Thymus (tissue), 11 donors: ENCODE measurements around the gene PDE10A. TPM values are rescaled to one million over a fixed set of nuclear protein-coding genes. Genes with fewer than 3 reads are reported as not detected.
A peak's percentile ranks its signal among the peaks of the same experiment; 100 is the strongest.

Experiments used
- DNase-seq, 9 donors: peaks; one replicate each; pipeline ENCODE4 v3.0.0-alpha.2; 2013; ENCODE audit warnings: low spot score in 9 of 9, low read depth in 6 of 9, missing footprints in 1 of 9
- H3K27ac ChIP-seq, 2 donors: one replicate each; pipeline ENCODE4 v1.5.1; 2013; ENCODE audit warnings: control low read depth in 1 of 2, low read depth in 1 of 2, low read length in 1 of 2, mild to moderate bottlenecking in 1 of 2, moderate library complexity in 1 of 2
- H3K27me3 ChIP-seq, 2 donors: one replicate each; pipeline ENCODE4 v1.5.1; 2013; ENCODE audit warnings: low read length in 1 of 2; ENCODE audit not compliant: control insufficient read depth in 2 of 2, insufficient read depth in 1 of 2
- H3K36me3 ChIP-seq, 2 donors: one replicate each; pipeline ENCODE4 v1.5.1; 2013; ENCODE audit warnings: low read length in 1 of 2, mild to moderate bottlenecking in 1 of 2, moderate library complexity in 1 of 2; ENCODE audit not compliant: control insufficient read depth in 2 of 2, insufficient read depth in 2 of 2
- H3K4me1 ChIP-seq, 2 donors: one replicate each; pipeline ENCODE4 v1.5.1; 2013; ENCODE audit warnings: low read length in 2 of 2; ENCODE audit not compliant: control insufficient read depth in 2 of 2, insufficient read depth in 2 of 2
- H3K4me3 ChIP-seq, 2 donors: one replicate each; pipeline ENCODE4 v1.5.1; 2013; ENCODE audit warnings: low read length in 2 of 2, control low read depth in 1 of 2, mild to moderate bottlenecking in 1 of 2
- H3K9me3 ChIP-seq, 2 donors: one replicate each; pipeline ENCODE4 v1.5.1; 2013; ENCODE audit warnings: low read length in 1 of 2, mild to moderate bottlenecking in 1 of 2; ENCODE audit not compliant: control insufficient read depth in 2 of 2, insufficient read depth in 1 of 2
- WGBS: extraction: QIAGEN DNeasy Blood & Tissue Kit; methylation state at CpG from one replicate; pipeline ENCODE4 v1.1.7; 2013; 5-methylcytosine and 5-hydroxymethylcytosine counted together
- polyA plus RNA-seq: library from polyadenylated mRNA; stranded (reverse); fragments of 200-250 nt; gene quantifications from one replicate; pipeline ENCODE4 v1.2.3, GENCODE V29; 2013
- total RNA-seq: library from RNA; stranded (reverse); fragments of 120-200 nt; gene quantifications from one replicate; pipeline ENCODE4 v1.2.4, GENCODE V29; 2013
- donor health status: healthy.

PDE10A gene
- total and polyA plus RNA-seq, 2 donors, result 0.94 to 3.2 TPM

DNA sequence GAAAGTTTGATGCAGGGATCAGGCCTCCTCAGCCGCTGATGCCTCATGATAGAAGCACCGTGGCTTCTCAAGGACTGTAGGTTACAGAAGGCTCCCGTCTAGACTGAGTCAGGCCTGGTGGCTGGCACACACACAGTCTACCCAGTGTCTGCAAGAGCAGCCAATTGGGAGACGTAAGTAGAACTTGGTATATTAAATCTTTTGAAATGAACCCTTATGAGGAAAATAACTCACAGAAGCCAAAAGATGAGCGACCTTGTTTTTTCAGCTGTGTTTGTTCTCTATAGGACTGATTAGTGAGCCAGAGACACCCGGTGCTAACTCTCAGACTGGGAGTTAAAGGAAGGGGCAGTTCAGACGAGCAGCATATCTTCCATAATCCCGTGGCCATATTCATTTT lies 5.9 kb upstream of the PDE10A start:
- Histone ChIP-seq H3K9me3 (no peaks in the 10 kb centered on the region), H3K36me3 (no peaks in the 10 kb centered on the region), H3K27me3 (peaks cover 14 to 40% of the 10 kb centered on the region in 2 donors), H3K27ac (no peak overlapping the region), H3K4me3 (no peak overlapping the region), H3K4me1 (no peaks in the 10 kb centered on the region)
- no peak for DNase-seq
- 88% methylated on average over 8 of the region's 8 CpGs for WGBS

DNA sequence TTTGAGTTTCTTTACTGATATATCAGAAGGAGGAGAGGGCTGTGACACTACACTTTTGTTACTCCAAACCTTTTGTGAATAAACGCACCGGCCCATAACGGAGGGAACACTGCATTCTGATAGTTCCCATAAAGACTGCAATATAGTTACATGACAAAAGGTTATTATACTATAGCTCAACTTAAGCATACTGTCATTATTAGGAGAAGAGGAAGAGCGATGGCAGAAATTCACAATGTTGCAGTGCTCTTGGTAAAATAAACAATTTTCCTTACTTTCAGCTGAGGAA lies 2.3 kb upstream of the PDE10A start:
- Histone ChIP-seq H3K27ac (no peak overlapping the region), H3K27me3 (peaks cover 50 to 71% of the 10 kb centered on the region in 2 donors), H3K9me3 (peaks cover 0 to 5% of the 10 kb centered on the region in 2 donors), H3K36me3 (no peaks in the 10 kb centered on the region), H3K4me1 (peaks cover 0 to 3% of the 10 kb centered on the region in 2 donors), H3K4me3 (no peak overlapping the region)
- no peak for DNase-seq
- WGBS, result 15% methylated on average over 4 of the region's 4 CpGs

DNA sequence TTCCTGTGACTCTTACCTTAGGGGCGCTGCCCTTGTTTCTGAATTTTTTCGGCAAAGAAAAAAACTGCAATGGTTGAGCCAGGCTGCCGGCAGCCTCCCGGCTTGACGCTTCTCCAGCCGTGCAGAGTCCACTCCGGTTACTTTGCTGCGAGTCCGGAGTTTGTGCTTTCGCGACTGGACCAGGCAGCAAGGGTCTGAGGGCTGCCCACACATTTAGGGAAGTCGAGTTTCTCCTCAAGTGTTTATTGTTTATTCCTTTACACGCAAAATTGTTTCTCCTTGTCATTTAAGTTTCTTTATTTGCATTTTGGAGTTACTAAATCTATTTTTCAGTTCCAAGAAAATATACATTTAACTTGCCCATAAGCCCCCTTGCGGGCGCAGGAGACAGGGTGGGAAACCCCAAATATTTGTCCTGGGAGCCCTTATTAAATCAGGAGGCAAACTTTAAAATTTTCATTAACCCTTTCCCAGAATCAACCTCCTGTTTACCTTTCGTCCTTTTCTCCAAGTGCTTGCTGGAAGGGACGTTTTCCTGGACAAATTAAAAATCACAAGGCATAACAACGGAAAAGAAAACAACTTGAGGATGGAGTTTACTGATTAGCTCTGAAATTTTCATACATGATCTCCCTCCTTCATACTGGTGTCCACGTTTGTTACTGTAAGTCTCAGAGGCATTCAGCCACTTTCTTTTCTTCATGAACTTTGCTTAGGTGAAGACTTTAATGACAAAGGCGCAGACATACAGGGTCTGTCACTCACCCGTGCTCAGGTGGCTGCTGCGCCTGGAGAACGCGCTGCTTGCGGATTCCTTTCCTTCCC lies 1.7 kb upstream of the PDE10A start:
- Histone ChIP-seq H3K9me3 (peaks cover 0 to 5% of the 10 kb centered on the region in 2 donors), H3K27me3 (peaks cover 56 to 73% of the 10 kb centered on the region in 2 donors), H3K36me3 (no peaks in the 10 kb centered on the region), H3K27ac (no peak overlapping the region), H3K4me3 (no peak overlapping the region), H3K4me1 (peaks cover 0 to 3% of the 10 kb centered on the region in 2 donors)
- WGBS, result 11% methylated on average over 25 of the region's 25 CpGs
- DNase-seq, result no peak

DNA sequence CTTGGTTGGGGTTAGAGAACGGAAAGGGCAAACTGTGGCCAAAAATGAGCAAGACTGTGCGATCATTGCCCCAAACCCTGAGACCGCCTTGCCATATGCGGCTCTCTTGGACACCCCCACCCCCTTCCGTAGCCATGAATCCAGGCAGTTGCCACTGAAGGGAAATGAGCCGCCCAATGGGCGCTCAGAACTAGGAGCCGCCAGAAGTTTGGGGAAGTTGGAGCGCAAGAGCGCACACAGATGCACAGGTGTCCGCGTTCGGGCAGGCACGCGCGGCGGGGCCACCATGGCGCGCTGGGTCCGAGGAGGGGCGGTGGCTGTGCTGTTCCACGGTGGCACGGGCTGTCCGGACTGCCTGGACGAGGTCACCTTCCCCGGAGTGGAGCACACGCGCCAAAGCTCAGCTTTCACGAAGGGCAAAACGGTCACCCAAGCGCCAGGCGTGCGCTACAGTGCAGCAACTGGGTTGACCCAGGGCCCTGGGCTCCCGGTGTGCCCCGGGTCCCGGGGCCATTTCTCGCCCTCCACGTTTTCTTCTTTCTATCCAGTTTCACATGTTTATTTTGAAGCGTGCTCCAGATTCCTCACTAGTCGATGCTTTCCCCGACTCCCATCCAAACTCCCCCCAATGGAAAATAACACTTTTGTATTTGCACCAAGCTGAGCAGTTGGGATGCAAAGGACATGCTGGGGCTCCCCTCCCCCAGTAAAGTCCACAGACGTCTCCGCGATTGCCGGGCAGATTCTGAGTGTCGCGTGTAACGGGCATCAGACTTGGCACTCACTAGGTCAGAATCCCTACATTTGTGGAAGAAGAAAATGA lies 906 bp upstream of the PDE10A start:
- H3K4me3 ChIP-seq, result no peak overlapping the region
- H3K27me3 ChIP-seq, result peaks cover 57 to 79% of the 10 kb centered on the region in 2 donors
- peak in 1 of 9 donors; percentile 14 for DNase-seq
- H3K27ac ChIP-seq, result no peak overlapping the region
- WGBS, result 4% methylated on average over 48 of the region's 48 CpGs
- H3K9me3 ChIP-seq, result peaks cover 0 to 5% of the 10 kb centered on the region in 2 donors
- no peaks in the 10 kb centered on the region for H3K36me3 ChIP-seq
- peaks cover 0 to 3% of the 10 kb centered on the region in 2 donors for H3K4me1 ChIP-seq

DNA sequence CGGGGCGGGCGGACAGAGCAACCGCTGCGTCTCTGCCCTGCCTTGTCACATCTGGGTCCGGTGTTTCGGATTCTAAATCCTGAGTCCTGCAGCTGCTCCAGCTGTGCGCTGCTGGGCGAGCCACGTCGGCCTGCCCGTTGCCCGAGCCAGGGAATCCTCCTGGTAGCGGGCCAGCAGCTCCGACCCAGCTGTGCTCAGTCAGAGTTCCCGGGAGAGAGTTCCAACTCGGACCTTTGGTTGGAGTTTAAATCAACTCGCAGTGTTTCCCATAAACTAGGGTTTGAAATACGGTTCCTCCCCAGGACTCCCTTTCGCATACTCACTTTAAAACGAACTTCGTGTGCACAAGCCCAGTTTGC lies 315 bp upstream of the PDE10A start:
- Histone ChIP-seq H3K4me3 (peak overlapping the region in 1 of 2 donors; percentile 26), H3K9me3 (peaks cover 0 to 5% of the 10 kb centered on the region in 2 donors), H3K4me1 (peaks cover 0 to 3% of the 10 kb centered on the region in 2 donors), H3K36me3 (no peaks in the 10 kb centered on the region), H3K27ac (no peak overlapping the region), H3K27me3 (peaks cover 60 to 83% of the 10 kb centered on the region in 2 donors)
- WGBS, result 2% methylated on average over 22 of the region's 22 CpGs
- DNase-seq, result no peak

DNA sequence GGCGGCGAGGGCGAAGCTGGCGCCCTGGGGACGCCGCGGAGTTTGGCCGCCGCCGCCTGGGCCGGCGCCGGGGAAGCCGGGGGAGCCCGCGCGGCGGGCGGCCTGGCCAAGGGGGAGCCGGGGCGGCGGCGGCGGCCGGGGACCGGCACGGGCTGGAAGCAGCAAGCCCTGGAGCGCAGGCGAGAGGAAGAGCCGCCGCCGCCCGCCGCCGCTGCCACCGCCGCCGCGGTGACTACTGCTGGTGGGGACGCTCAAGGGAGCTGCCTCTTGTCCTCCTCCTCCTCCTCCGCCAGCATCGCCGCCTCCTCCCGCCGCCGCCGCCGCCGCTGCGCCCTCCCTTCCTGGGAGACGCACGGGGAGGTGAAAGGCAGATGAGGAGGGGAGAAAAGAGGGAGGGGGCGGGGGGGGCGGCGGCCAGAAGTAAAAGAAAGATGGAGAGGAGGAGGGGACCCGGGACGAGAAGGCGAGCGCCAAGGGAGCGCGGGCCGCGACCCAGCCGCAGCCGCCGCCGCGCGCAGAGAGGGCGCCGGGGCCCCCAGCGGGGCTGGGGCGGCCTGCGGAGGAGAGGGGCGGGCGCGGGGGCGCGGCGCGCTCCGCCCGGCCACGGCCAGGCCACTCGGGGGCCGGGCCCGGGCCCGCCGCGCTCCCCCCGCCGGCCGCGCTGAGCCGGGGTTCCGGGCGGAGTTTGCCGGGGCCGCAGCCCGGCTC lies 846 bp downstream of the PDE10A start:
- DNase-seq, result no peak
- H3K9me3 ChIP-seq, result peaks cover 0 to 5% of the 10 kb centered on the region in 2 donors
- peaks cover 60 to 84% of the 10 kb centered on the region in 2 donors for H3K27me3 ChIP-seq
- H3K4me1 ChIP-seq, result peaks cover 0 to 3% of the 10 kb centered on the region in 2 donors
- WGBS, result 1% methylated on average over 97 of the region's 100 CpGs
- H3K4me3 ChIP-seq, result peak overlapping the region in 1 of 2 donors; percentile 26
- no peak overlapping the region for H3K27ac ChIP-seq
- H3K36me3 ChIP-seq, result no peaks in the 10 kb centered on the region

DNA sequence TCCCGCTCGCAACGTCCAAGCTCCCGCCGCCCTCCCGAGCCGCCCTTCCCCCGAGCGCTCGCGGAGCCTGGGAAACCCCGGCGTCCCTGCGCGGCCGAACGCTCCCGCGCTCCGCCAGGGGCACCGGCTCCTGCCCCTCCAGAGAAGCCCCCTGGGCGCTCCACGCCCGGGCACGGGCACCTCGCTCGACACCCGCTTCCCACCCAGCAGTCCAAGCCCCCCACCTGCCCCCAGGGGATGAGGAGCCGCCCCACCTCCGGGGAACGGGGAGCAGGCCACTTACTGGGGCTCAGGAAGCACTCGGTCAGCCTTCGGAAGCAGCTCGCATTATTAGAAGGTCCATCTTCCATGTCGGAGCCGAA lies 1.4 kb downstream of the PDE10A start:
- H3K27ac ChIP-seq, result no peak overlapping the region
- H3K4me1 ChIP-seq, result peaks cover 0 to 3% of the 10 kb centered on the region in 2 donors
- peaks cover 60 to 81% of the 10 kb centered on the region in 2 donors for H3K27me3 ChIP-seq
- DNase-seq, result no peak
- H3K4me3 ChIP-seq, result peak overlapping the region in 1 of 2 donors; percentile 26
- WGBS, result 3% methylated on average over 36 of the region's 36 CpGs
- no peaks in the 10 kb centered on the region for H3K36me3 ChIP-seq
- H3K9me3 ChIP-seq, result peaks cover 0 to 5% of the 10 kb centered on the region in 2 donors

DNA sequence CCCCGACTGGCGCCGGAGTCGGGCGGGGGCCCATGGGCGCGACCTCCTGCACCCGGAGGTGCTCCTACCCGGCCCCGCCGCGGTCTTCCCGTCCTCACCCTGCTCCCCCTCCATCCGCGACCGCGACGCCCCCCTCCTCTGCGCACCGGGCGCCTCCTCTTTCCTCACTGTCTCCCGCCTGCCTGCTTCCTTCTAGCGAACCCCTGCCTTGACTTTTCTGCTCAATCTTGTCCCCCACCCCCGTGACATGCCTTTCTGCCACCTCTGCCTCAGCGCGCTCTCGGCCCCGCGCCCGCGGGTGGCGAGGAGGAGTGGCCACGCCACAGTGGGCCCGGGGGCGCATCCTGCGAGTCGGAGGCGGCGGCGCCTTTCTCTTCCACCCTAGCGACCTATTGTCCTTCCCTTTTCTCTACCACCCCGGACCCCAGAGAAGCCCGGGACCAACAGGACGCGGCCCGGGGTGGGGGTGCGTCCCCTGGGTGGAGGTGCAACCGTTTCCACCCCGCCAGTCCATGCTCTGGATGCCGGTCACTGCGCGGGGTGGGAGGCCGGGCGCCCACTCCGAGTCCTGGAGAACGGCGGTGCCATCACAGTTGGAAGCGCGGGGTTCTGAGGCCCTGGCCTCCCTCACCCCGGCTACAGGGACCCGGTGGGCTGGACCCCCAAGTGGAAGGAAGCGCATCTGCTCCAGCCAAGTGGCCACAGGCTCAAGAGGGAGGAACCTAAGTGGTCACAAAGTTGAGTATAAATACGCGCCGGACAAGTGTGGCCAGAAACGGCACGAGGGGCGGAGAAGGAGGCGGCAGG lies 2.0 kb downstream of the PDE10A start:
- Histone ChIP-seq H3K4me1 (peaks cover 0 to 3% of the 10 kb centered on the region in 2 donors), H3K27me3 (peaks cover 60 to 78% of the 10 kb centered on the region in 2 donors), H3K27ac (no peak overlapping the region), H3K4me3 (peak overlapping the region; percentile 17 to 26), H3K36me3 (no peaks in the 10 kb centered on the region), H3K9me3 (peaks cover 0 to 5% of the 10 kb centered on the region in 2 donors)
- DNase-seq, result no peak
- 2% methylated on average over 69 of the region's 69 CpGs for WGBS
